Measurements from ENCODE around the gene CAPS2.
"Not testable (repeated sequence)": the region's sequence is repeated elsewhere in the genome, so short reads cannot be mapped to it uniquely, and the experiment has no call there.

GRCh38 chr12:75346215-75346614, 16.1 kb upstream of the CAPS2 start:
- TF ChIP-seq CTCF (conservative IDR thresholded peaks at IDR 0.05; ENCODE audit: low read length); EZH2phosphoT487 (IDR thresholded peaks at IDR 0.05; ENCODE audit: borderline replicate concordance, low read depth, low read length): not testable (repeated sequence)

All from OCI-LY7 (cell line).